GM12875 (cell line): Measurements from ENCODE around the gene CRMP1.

Experiments
- H3K4me3 ChIP-seq: one replicate; pipeline ENCODE4 v1.5.1; 2011; ENCODE audit warnings: low read depth, low read length, control low read depth
- TF ChIP-seq, protein P1 (sequence below): IDR thresholded peaks from 2 replicates; pipeline ENCODE4 v1.5.1; 2011; ENCODE audit warnings: low read depth, mild to moderate bottlenecking, control low read depth, inconsistent platforms, low read length, moderate library complexity, borderline replicate concordance; ENCODE audit not compliant: insufficient read depth

CRMP1 gene

DNA sequence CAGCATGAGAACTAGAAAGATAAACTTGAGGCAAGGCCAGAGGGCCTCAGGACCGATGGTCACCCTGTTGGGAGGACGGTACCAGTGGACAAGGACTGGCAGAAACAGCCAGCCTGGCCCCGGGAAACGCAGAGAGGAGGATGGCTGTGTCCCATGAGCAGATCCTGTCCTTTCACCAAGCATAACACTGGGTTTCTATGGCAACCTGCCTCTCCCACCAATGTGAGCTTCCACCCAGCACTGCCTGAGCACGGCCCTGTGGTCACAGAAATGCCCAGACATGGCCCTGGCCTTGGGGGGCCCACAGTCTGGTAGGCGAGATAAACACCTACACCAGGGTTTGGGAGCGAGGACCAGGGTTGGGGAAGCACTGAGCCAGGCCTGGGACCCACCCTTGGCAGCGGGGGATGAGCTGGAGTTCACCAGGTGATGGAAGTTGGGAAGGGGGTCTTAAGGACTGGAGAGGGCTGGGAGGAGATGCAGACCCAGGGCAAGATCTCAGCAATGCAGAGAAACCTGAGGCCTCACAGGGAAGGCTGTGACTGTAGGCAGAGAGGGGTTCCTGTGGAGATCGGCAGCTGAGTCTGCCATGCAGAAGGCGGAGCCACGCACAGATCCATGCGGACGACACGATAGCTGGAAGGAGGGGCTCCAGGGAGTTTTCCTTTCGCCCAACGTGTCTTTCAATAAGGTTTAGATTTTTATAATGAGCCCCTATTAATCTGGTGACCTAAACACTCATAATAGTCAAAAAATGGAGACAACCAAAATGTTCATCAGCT is 32.7 kb upstream of the CRMP1 start:
- no peak overlapping the region for H3K4me3 ChIP-seq
- TF ChIP-seq, protein P1, sequence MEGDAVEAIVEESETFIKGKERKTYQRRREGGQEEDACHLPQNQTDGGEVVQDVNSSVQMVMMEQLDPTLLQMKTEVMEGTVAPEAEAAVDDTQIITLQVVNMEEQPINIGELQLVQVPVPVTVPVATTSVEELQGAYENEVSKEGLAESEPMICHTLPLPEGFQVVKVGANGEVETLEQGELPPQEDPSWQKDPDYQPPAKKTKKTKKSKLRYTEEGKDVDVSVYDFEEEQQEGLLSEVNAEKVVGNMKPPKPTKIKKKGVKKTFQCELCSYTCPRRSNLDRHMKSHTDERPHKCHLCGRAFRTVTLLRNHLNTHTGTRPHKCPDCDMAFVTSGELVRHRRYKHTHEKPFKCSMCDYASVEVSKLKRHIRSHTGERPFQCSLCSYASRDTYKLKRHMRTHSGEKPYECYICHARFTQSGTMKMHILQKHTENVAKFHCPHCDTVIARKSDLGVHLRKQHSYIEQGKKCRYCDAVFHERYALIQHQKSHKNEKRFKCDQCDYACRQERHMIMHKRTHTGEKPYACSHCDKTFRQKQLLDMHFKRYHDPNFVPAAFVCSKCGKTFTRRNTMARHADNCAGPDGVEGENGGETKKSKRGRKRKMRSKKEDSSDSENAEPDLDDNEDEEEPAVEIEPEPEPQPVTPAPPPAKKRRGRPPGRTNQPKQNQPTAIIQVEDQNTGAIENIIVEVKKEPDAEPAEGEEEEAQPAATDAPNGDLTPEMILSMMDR, result no peak

DNA sequence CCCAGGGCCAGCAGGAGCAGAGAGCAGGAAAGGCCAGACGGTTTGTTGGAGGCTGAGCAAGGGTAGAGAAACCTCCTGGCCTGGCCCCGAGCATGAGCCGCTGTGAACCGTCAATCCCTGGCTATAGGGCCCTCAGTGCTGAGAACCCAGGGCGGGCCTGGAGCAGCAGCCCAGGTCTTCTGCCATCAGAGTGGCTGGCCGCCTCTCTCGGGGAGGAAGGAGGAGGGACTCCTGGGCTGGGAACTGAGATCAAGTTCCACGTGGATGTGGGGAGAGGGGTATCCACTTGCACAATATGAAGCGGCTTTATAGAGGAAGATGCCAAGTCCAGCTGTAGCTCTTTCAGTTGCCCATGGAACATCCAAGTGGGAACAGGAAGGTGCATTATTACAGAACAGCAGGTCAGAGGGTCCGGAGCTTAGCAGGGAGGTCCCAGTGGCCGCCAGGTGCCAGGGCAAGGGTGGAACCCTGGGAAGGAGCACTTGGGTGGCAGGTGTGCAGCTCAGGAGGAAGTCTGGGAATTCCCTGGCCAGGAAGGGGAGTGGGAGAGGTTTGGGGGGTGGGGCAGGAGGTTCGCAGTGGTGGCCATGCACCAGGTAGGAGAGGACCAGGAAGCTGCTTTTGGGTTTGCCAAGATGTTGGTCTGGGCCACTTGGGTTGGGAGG is 31.7 kb upstream of the CRMP1 start:
- TF ChIP-seq, protein P1, result no peak

DNA sequence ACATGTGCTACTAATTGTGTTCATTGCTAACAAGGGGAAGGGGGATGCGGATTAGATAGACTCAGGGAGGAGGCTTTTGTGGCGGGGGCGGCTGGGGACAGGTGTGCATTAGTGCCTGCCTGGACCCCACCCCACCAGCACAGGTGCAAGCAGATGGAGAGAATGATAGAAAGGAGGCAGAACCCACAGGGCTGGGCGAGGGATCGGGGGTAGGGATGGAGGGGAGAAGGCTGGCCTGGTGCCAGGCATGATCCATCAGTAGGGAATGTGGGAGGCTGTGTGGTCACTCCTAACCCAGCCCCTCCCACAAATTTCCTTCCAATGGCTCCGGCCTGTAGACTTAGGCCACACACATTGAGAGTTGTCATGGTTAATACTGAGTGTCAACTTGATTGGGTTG is 30.5 kb upstream of the CRMP1 start:
- TF ChIP-seq, protein P1, result no peak
- H3K4me3 ChIP-seq, result no peak overlapping the region

More for the DNA sequence above, 31.7 kb upstream of the CRMP1 start:
- no peak overlapping the region for H3K4me3 ChIP-seq

GRCh38 chr4:5922556-5922955 is 29.7 kb upstream of the CRMP1 start:
- TF ChIP-seq, protein P1, result no peak
- no peak overlapping the region for H3K4me3 ChIP-seq

DNA sequence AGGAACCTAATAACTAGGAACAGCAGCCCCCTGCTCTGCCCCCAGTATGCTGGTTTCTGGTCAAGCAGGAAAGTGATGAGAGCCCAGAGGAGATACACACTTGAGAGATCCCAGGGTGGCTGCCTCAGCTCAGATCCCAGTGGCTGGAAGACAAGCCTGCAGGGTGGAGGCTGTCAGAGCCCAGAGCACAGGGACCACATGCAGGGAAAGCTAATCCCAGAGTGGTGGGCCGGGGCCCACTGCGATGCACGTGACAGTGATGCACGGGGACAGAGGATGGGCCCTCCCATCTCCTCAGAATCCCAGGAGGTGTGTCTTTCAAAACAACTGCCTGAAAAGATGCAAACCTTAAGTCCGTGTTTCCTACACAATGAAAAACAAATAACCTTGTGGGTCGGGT is 29.1 kb upstream of the CRMP1 start:
- H3K4me3 ChIP-seq, result no peak overlapping the region
- TF ChIP-seq, protein P1, result no peak

- TF ChIP-seq, protein P1, result no peak
- H3K4me3 ChIP-seq, result no peak overlapping the region
These were observed 28.5 kb upstream of the CRMP1 start for GRCh38 chr4:5921101-5921980.
